ENCODE data around the gene RBMS1. TPM values are rescaled to one million over a fixed set of nuclear protein-coding genes. Genes with fewer than 3 reads are reported as not detected.

Gene RBMS1
- total RNA-seq, 4 donors from 2014 or later, result 50.2 to 62.3 (median 59.1) TPM

GRCh38 chr2:160399880-160400279, 93.7 kb downstream of the RBMS1 start:
- no peak for DNase-seq (ENCODE audit: low spot score in 2 of 2)
- WGBS, 2 donors, result 78 to 79% methylated on average over 1 of the region's 1 CpG
- TF ChIP-seq CTCF (IDR thresholded peaks at IDR 0.05), result no peak
- TF ChIP-seq POLR2A (IDR thresholded peaks at IDR 0.05), result no peak
- intact Hi-C loops (cut with DNase I; ENCODE audit: low total_unique reads), result no loop called here
- no peak overlapping the region for H3K4me3 ChIP-seq (ENCODE audit: low read depth, poor library complexity, severe bottlenecking)

GRCh38 chr2:160397530-160397865, 96.1 kb downstream of the RBMS1 start:
- DNase-seq (ENCODE audit: low spot score in 2 of 2), result no peak
- WGBS, 2 donors, result 15 to 18% methylated on average over 2 of the region's 2 CpGs
- TF ChIP-seq CTCF (IDR thresholded peaks at IDR 0.05) (no peak), POLR2A (IDR thresholded peaks at IDR 0.05) (no peak)
- intact Hi-C loops (cut with DNase I; ENCODE audit: low total_unique reads), result no loop called here
- no peak overlapping the region for H3K4me3 ChIP-seq (ENCODE audit: low read depth, poor library complexity, severe bottlenecking)

- 56 to 58% methylated on average over 1 of the region's 1 CpG for WGBS, 2 donors
- H3K4me3 ChIP-seq (ENCODE audit: low read depth, poor library complexity, severe bottlenecking), result no peak overlapping the region
- TF ChIP-seq CTCF (IDR thresholded peaks at IDR 0.05) (no peak), POLR2A (IDR thresholded peaks at IDR 0.05) (no peak)
- intact Hi-C loops (cut with DNase I; ENCODE audit: low total_unique reads), result no loop called here
- no peak for DNase-seq (ENCODE audit: low spot score in 2 of 2)
Observed at GRCh38 chr2:160394153-160394552, 99.5 kb downstream of the RBMS1 start.

GRCh38 chr2:160392201-160392600, 101.4 kb downstream of the RBMS1 start:
- 84 to 87% methylated on average over 3 of the region's 3 CpGs for WGBS, 2 donors
- intact Hi-C loops (cut with DNase I; ENCODE audit: low total_unique reads), result no loop called here

GRCh38 chr2:160390544-160391455, 102.8 kb downstream of the RBMS1 start:
- no peak for DNase-seq (ENCODE audit: low spot score in 2 of 2)
- H3K4me3 ChIP-seq (ENCODE audit: low read depth, poor library complexity, severe bottlenecking), result no peak overlapping the region
- WGBS, 2 donors, result 58 to 65% methylated on average over 7 of the region's 7 CpGs
- intact Hi-C loops (cut with DNase I; ENCODE audit: low total_unique reads), result no loop called here
- no peak for TF ChIP-seq CTCF (IDR thresholded peaks at IDR 0.05)
- TF ChIP-seq POLR2A (IDR thresholded peaks at IDR 0.05), result no peak

More at GRCh38 chr2:160392201-160392600, 101.4 kb downstream of the RBMS1 start:
- no peak for DNase-seq (ENCODE audit: low spot score in 2 of 2)
- no peak overlapping the region for H3K4me3 ChIP-seq (ENCODE audit: low read depth, poor library complexity, severe bottlenecking)
- TF ChIP-seq POLR2A (IDR thresholded peaks at IDR 0.05) (no peak), CTCF (IDR thresholded peaks at IDR 0.05) (no peak)

Measured in lower leg skin (tissue), 4 donors.